Thyroid gland (tissue), 4 donors: ENCODE measurements around the gene BMERB1.

Source experiments
- POLR2A ChIP-seq, 2 donors: fragments of 450-650 bp; IDR thresholded peaks; one replicate each; pipeline ENCODE4 v1.6.1; 2017; ENCODE audit warnings: antibody characterized with exemption in 2 of 2, mild to moderate bottlenecking in 2 of 2, moderate library complexity in 1 of 2
- TF ChIP-seq, protein P1 (sequence below), 6 experiments: fragments of 200-600 bp in 3 of 6; fragments of 450-650 bp in 3 of 6; sonication (generic) in 3 of 6; IDR thresholded peaks; one replicate each; pipeline ENCODE4 v1.5.1; 2016 to 2019; ENCODE audit warnings: antibody characterized with exemption in 6 of 6, mild to moderate bottlenecking in 2 of 6, inconsistent platforms in 1 of 6, moderate library complexity in 1 of 6

- TF ChIP-seq, protein P1, sequence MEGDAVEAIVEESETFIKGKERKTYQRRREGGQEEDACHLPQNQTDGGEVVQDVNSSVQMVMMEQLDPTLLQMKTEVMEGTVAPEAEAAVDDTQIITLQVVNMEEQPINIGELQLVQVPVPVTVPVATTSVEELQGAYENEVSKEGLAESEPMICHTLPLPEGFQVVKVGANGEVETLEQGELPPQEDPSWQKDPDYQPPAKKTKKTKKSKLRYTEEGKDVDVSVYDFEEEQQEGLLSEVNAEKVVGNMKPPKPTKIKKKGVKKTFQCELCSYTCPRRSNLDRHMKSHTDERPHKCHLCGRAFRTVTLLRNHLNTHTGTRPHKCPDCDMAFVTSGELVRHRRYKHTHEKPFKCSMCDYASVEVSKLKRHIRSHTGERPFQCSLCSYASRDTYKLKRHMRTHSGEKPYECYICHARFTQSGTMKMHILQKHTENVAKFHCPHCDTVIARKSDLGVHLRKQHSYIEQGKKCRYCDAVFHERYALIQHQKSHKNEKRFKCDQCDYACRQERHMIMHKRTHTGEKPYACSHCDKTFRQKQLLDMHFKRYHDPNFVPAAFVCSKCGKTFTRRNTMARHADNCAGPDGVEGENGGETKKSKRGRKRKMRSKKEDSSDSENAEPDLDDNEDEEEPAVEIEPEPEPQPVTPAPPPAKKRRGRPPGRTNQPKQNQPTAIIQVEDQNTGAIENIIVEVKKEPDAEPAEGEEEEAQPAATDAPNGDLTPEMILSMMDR (IDR thresholded peaks at IDR 0.05): no peak
- no peak for TF ChIP-seq POLR2A (IDR thresholded peaks at IDR 0.05)
Observed at GRCh38 chr16:15599303-15600070, 165.1 kb downstream of the BMERB1 start.
